IPS DF 4.7 (cell line): ENCODE results near the gene NRIP1.
"Not testable (repeated sequence)": the region's sequence is repeated elsewhere in the genome, so short reads cannot be mapped to it uniquely, and the experiment has no call there.

Experiments used
- DNase-seq: peaks from one replicate; pipeline ENCODE4 v3.0.0-alpha.2; 2013; ENCODE audit warnings: low spot score; ENCODE audit errors: extremely low read depth

NRIP1 gene

GRCh38 chr21:15039607-15040299 lies 25.0 kb downstream of the NRIP1 start:
- DNase-seq = no peak

GRCh38 chr21:15037900-15038293 lies 26.9 kb downstream of the NRIP1 start:
- no peak for DNase-seq

- no peak for DNase-seq
Measured at GRCh38 chr21:15037095-15037899, 27.5 kb downstream of the NRIP1 start.

GRCh38 chr21:15036189-15036588 lies 28.6 kb downstream of the NRIP1 start:
- no peak for DNase-seq

GRCh38 chr21:15034126-15034853 lies 30.5 kb downstream of the NRIP1 start:
- no peak for DNase-seq

GRCh38 chr21:15031790-15032357 lies 32.9 kb downstream of the NRIP1 start:
- no peak for DNase-seq

- DNase-seq = not testable (repeated sequence)
Measured at GRCh38 chr21:15031362-15031761, 33.4 kb downstream of the NRIP1 start.

GRCh38 chr21:15030861-15031260 lies 33.9 kb downstream of the NRIP1 start:
- DNase-seq = not testable (repeated sequence)

- DNase-seq = no peak
Measured at GRCh38 chr21:15029077-15029476, 35.7 kb downstream of the NRIP1 start.

GRCh38 chr21:15028186-15028585 lies 36.6 kb downstream of the NRIP1 start:
- no peak for DNase-seq

GRCh38 chr21:15027056-15027455 lies 37.7 kb downstream of the NRIP1 start:
- DNase-seq = no peak

- no peak for DNase-seq
Measured at GRCh38 chr21:15026370-15026769, 38.4 kb downstream of the NRIP1 start.

- DNase-seq = no peak
Measured at GRCh38 chr21:15023776-15024175, 41.0 kb downstream of the NRIP1 start.

GRCh38 chr21:15022608-15023261 lies 42.1 kb downstream of the NRIP1 start:
- DNase-seq = no peak

- DNase-seq = no peak
Measured at GRCh38 chr21:15020797-15021196, 44.0 kb downstream of the NRIP1 start.

GRCh38 chr21:15018382-15018781 lies 46.4 kb downstream of the NRIP1 start:
- no peak for DNase-seq

- no peak for DNase-seq
Measured at GRCh38 chr21:15015622-15016471, 49.0 kb downstream of the NRIP1 start.

GRCh38 chr21:15014221-15014620 lies 50.6 kb downstream of the NRIP1 start:
- DNase-seq = no peak

GRCh38 chr21:15011967-15012366 lies 52.8 kb downstream of the NRIP1 start:
- DNase-seq = no peak

GRCh38 chr21:15010645-15011044 lies 54.2 kb downstream of the NRIP1 start:
- DNase-seq = no peak
